HCT116 (cell line): ENCODE data around the gene FECH. TPM values are rescaled to one million over a fixed set of nuclear protein-coding genes. Genes with fewer than 3 reads are reported as not detected.

ENCODE experiments used
- ATAC-seq: fragments of 200-7000 bp; cut with Tn5 transposase; 2 replicates; pipeline ENCODE4 v1.9.1; 2020; ENCODE audit warnings: mild to moderate bottlenecking, moderate library complexity
- BruUV-seq: library from RNA; stranded (reverse); fragments of 400-500 nt; replicated peaks from 2 replicates; lab custom pipeline; 2021; lab: Mats Ljungman, UMichigan
- CTCF ChIA-PET: fragments of 300-600 bp; sonication (Branson Sonifier 250); formaldehyde crosslinking; loops from one replicate; lab custom pipeline; 2021; ENCODE audit warnings: antibody characterized with exemption; lab: Charles Lee
- POLR2A ChIA-PET: fragments of 300-600, 350-600 bp; sonication (Branson Sonifier 250); formaldehyde crosslinking; loops from one replicate; lab custom pipeline; 2021; ENCODE audit warnings: antibody characterized with exemption; lab: Charles Lee
- RAD21 ChIA-PET, 2 experiments: fragments of 300-600 bp; sonication (Branson Sonifier 250); formaldehyde crosslinking; loops; one replicate each; lab custom pipeline; 2023; ENCODE audit warnings: low total read pairs in 2 of 2; ENCODE audit not compliant: uncharacterized antibody in 2 of 2, unreplicated experiment in 2 of 2, low non-redundant PET in 1 of 2; lab: Charles Lee
- DNase-seq: peaks from one replicate; pipeline ENCODE4 v3.0.0-alpha.2; 2010; ENCODE audit warnings: low read depth, low spot score
- H2AFZ ChIP-seq: fragments of 200-600 bp; shearing (Covaris generic), sonication (generic); 2 replicates; pipeline ENCODE4 v1.6.1; 2017; ENCODE audit warnings: low read depth, mixed run types, mixed read lengths, antibody characterized with exemption, low read length; ENCODE audit not compliant: poor library complexity, severe bottlenecking
- H3K27ac ChIP-seq: 2 replicates; pipeline ENCODE4 v1.5.1; 2012; ENCODE audit warnings: low read depth, low read length
- H3K27me3 ChIP-seq: fragments of 200-600 bp; sonication (generic); 2 replicates; pipeline ENCODE4 v1.6.1; 2016; ENCODE audit warnings: mixed run types, low read length, mixed read lengths; ENCODE audit not compliant: insufficient read depth
- H3K36me3 ChIP-seq, 2 experiments: fragments of 200-500 bp in 1 of 2; fragments of 200-600 bp in 1 of 2; sonication (Bioruptor generic) in 1 of 2; sonication (generic) in 1 of 2; 2 replicates each; pipeline versions ENCODE4 v1.5.1 to v1.6.1; 2014 to 2016; ENCODE audit warnings: low read length in 2 of 2, inconsistent platforms in 1 of 2, mixed read lengths in 1 of 2, mixed run types in 1 of 2; ENCODE audit not compliant: insufficient read depth in 2 of 2, control insufficient read depth in 1 of 2
- H3K4me1 ChIP-seq, 2 experiments: fragments of 200-600 bp in 1 of 2; sonication (generic) in 1 of 2; 2 replicates each; pipeline versions ENCODE4 v1.5.1 to v1.6.1; 2012 to 2017; ENCODE audit warnings: low read length in 2 of 2, inconsistent platforms in 1 of 2, mild to moderate bottlenecking in 1 of 2, mixed read lengths in 1 of 2, mixed run types in 1 of 2, moderate library complexity in 1 of 2; ENCODE audit not compliant: insufficient read depth in 2 of 2, control insufficient read depth in 1 of 2
- H3K4me2 ChIP-seq: fragments of 200-600 bp; sonication (generic); 2 replicates; pipeline ENCODE4 v1.6.1; 2017; ENCODE audit warnings: mixed run types, low read length, mixed read lengths
- H3K4me3 ChIP-seq, 2 experiments: fragments of 200-600 bp in 1 of 2; sonication (generic) in 1 of 2; replicated peaks in 1 of 2; 2 replicates each; pipeline ENCODE4 v1.5.1; 2011 to 2016; ENCODE audit warnings: low read length in 2 of 2, control low read depth in 1 of 2, low read depth in 1 of 2, mild to moderate bottlenecking in 1 of 2, mixed read lengths in 1 of 2, mixed run types in 1 of 2
- H3K79me2 ChIP-seq: fragments of 200-600 bp; sonication (generic); 2 replicates; pipeline ENCODE4 v1.6.1; 2017; ENCODE audit warnings: mild to moderate bottlenecking, mixed run types, low read length, moderate library complexity, mixed read lengths; ENCODE audit not compliant: insufficient read depth
- H3K9ac ChIP-seq: fragments of 200-600 bp; sonication (generic); 2 replicates; pipeline ENCODE4 v1.6.1; 2016; ENCODE audit warnings: low read length, mixed read lengths
- H3K9me2 ChIP-seq: fragments of 200-600 bp; sonication (generic), shearing (Covaris generic); 2 replicates; pipeline ENCODE4 v1.6.1; 2017; ENCODE audit warnings: mixed run types, mild to moderate bottlenecking, moderate library complexity; ENCODE audit not compliant: insufficient read depth
- H3K9me3 ChIP-seq, 2 experiments: fragments of 200-500 bp in 1 of 2; fragments of 200-600 bp in 1 of 2; sonication (Bioruptor generic) in 1 of 2; sonication (generic) in 1 of 2; 2 replicates each; pipeline ENCODE4 v1.6.1; 2014 to 2017; ENCODE audit warnings: low read length in 2 of 2, mixed read lengths in 2 of 2, inconsistent platforms in 1 of 2, low read depth in 1 of 2, mild to moderate bottlenecking in 1 of 2, mixed run types in 1 of 2, moderate library complexity in 1 of 2; ENCODE audit not compliant: control insufficient read depth in 1 of 2, insufficient read depth in 1 of 2
- H4K20me1 ChIP-seq: fragments of 200-600 bp; sonication (generic), shearing (Covaris generic); 2 replicates; pipeline ENCODE4 v1.6.1; 2017; ENCODE audit warnings: mixed run types, mild to moderate bottlenecking, moderate library complexity; ENCODE audit not compliant: insufficient read depth
- EGR1 ChIP-seq: IDR thresholded peaks from 2 replicates; pipeline ENCODE4 v1.6.1; 2012; ENCODE audit warnings: low read depth
- FOSL1 ChIP-seq: IDR thresholded peaks from 2 replicates; pipeline ENCODE4 v1.6.1; 2012; ENCODE audit warnings: low read depth
- JUND ChIP-seq: IDR thresholded peaks from 2 replicates; pipeline ENCODE4 v1.6.1; 2012
- MAX ChIP-seq: IDR thresholded peaks from 2 replicates; pipeline ENCODE4 v1.6.1; 2012
- POLR2A ChIP-seq: IDR thresholded peaks from 2 replicates; pipeline ENCODE4 v1.7.0; 2011; ENCODE audit warnings: borderline replicate concordance; ENCODE audit not compliant: insufficient read depth, insufficient read length; ENCODE audit errors: extremely low read depth
- POLR2AphosphoS5 ChIP-seq: IDR thresholded peaks from 2 replicates; pipeline ENCODE4 v1.6.1; 2011; ENCODE audit warnings: mild to moderate bottlenecking, low read depth, low read length, moderate library complexity
- RAD21 ChIP-seq: IDR thresholded peaks from 2 replicates; pipeline ENCODE4 v1.6.1; 2012; ENCODE audit warnings: low read depth, mild to moderate bottlenecking
- YY1 ChIP-seq: IDR thresholded peaks from 2 replicates; pipeline ENCODE4 v1.6.1; 2011; ENCODE audit warnings: low read length, low read depth, moderate library complexity, mild to moderate bottlenecking; ENCODE audit not compliant: insufficient replicate concordance; ENCODE audit errors: extremely low read depth
- intact Hi-C: fragments of 100-400 bp; cut with micrococcal nuclease; formaldehyde crosslinking; loops from 2 replicates; pipeline ENCODE4 v1.10.0; 2022
- total RNA-seq: library from RNA; stranded (reverse); gene quantifications from one replicate; pipeline ENCODE4 v1.2.1, GENCODE V29; 2021; ENCODE audit not compliant: unreplicated experiment
- TF ChIP-seq, protein P1 (sequence below): IDR thresholded peaks from 2 replicates; pipeline ENCODE4 v1.6.1; 2012; ENCODE audit warnings: low read depth
- TF ChIP-seq, protein P2 (sequence below): IDR thresholded peaks from 2 replicates; pipeline ENCODE4 v1.6.1; 2011; ENCODE audit warnings: mild to moderate bottlenecking, low read length, moderate library complexity; ENCODE audit not compliant: insufficient replicate concordance; ENCODE audit errors: extremely low read depth

FECH gene
- total RNA-seq, 1 experiment from 2014 or later: 42.7 TPM

DNA sequence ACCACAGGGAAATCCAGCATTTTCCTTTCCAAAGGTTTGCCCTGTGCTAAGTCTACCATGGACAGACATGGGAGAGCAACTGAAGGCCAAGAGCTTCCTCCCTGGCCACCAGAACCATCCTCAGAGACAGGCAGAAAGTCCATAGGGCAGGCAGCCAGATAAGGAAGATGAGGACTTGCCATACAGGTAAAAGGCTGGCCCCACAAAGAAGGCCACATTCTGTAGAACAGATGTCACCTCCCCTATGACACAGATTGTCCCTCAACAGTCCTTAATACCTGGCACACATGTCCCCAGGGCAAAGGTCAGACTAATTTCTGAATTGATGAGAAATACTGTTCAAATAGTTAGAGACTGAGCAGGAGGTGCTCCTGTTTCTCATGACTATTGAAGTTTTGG is 52.0 kb downstream of the FECH start:
- CTCF ChIA-PET: no interaction called here
- H2AFZ ChIP-seq: no peak overlapping the region
- BruUV-seq: no TSS peak
- H3K9me3 ChIP-seq: no peaks in the 10 kb centered on the region
- intact Hi-C loops: no loop called here
- no peaks in the 10 kb centered on the region for H3K27me3 ChIP-seq
- ATAC-seq: no peak
- no peaks in the 10 kb centered on the region for H3K4me1 ChIP-seq
- no peak overlapping the region for H3K9ac ChIP-seq
- DNase-seq: no peak
- no peak overlapping the region for H3K4me2 ChIP-seq
- H3K27ac ChIP-seq: no peak overlapping the region
- no peaks in the 10 kb centered on the region for H3K79me2 ChIP-seq
- POLR2A ChIA-PET: no interaction called here
- TF ChIP-seq, protein P1, sequence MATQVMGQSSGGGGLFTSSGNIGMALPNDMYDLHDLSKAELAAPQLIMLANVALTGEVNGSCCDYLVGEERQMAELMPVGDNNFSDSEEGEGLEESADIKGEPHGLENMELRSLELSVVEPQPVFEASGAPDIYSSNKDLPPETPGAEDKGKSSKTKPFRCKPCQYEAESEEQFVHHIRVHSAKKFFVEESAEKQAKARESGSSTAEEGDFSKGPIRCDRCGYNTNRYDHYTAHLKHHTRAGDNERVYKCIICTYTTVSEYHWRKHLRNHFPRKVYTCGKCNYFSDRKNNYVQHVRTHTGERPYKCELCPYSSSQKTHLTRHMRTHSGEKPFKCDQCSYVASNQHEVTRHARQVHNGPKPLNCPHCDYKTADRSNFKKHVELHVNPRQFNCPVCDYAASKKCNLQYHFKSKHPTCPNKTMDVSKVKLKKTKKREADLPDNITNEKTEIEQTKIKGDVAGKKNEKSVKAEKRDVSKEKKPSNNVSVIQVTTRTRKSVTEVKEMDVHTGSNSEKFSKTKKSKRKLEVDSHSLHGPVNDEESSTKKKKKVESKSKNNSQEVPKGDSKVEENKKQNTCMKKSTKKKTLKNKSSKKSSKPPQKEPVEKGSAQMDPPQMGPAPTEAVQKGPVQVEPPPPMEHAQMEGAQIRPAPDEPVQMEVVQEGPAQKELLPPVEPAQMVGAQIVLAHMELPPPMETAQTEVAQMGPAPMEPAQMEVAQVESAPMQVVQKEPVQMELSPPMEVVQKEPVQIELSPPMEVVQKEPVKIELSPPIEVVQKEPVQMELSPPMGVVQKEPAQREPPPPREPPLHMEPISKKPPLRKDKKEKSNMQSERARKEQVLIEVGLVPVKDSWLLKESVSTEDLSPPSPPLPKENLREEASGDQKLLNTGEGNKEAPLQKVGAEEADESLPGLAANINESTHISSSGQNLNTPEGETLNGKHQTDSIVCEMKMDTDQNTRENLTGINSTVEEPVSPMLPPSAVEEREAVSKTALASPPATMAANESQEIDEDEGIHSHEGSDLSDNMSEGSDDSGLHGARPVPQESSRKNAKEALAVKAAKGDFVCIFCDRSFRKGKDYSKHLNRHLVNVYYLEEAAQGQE: no peak
- TF ChIP-seq POLR2A: no peak
- RAD21 ChIA-PET: no interaction called here
- H4K20me1 ChIP-seq: no peaks in the 10 kb centered on the region
- no peak overlapping the region for H3K4me3 ChIP-seq
- no peaks in the 10 kb centered on the region for H3K9me2 ChIP-seq
- no peaks in the 10 kb centered on the region for H3K36me3 ChIP-seq

DNA sequence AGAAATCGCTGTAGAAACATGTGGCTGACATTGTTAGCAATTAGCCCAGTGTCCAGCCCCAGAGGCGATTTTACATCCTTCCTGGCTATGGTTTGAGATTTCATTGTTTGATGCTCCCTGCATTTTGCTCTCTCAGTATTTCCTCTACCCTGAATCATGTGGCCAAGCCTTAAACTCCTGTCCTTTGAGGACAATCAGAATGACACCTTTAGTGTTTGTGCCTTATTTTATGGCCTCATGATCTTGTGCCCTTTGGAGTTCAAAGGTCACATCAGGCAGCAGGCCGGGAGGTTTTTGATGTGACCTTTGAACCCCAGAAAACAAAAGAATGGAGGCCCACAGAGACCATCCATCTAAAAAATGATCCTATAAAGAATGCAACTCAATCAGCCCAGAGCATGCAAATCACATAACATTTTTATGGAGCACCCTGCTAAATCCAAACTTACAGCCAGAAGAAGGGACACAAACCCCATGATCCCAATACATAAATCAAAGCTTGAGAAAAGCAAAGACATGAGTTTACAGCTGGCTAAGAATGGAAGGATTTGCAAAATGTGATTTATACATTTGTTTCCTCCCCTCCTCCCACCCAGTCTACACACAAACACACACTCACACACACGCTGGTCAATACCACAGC is 52.5 kb downstream of the FECH start:
- ChIA-PET POLR2A (no interaction called here), RAD21 (no interaction called here), CTCF (no interaction called here)
- BruUV-seq: no TSS peak
- ATAC-seq: no peak
- Histone ChIP-seq H3K27ac (no peak overlapping the region), H3K9me2 (no peaks in the 10 kb centered on the region), H3K4me3 (no peak overlapping the region), H3K9me3 (no peaks in the 10 kb centered on the region), H3K27me3 (no peaks in the 10 kb centered on the region), H2AFZ (no peak overlapping the region), H3K79me2 (no peaks in the 10 kb centered on the region), H3K4me1 (no peaks in the 10 kb centered on the region), H3K36me3 (no peaks in the 10 kb centered on the region), H3K4me2 (no peak overlapping the region), H3K9ac (no peak overlapping the region), H4K20me1 (no peaks in the 10 kb centered on the region)
- DNase-seq: no peak
- intact Hi-C loops: no loop called here
- TF ChIP-seq FOSL1: no peak
- no peak for TF ChIP-seq JUND
- no peak for TF ChIP-seq RAD21
- no peak for TF ChIP-seq MAX
- TF ChIP-seq, protein P2, sequence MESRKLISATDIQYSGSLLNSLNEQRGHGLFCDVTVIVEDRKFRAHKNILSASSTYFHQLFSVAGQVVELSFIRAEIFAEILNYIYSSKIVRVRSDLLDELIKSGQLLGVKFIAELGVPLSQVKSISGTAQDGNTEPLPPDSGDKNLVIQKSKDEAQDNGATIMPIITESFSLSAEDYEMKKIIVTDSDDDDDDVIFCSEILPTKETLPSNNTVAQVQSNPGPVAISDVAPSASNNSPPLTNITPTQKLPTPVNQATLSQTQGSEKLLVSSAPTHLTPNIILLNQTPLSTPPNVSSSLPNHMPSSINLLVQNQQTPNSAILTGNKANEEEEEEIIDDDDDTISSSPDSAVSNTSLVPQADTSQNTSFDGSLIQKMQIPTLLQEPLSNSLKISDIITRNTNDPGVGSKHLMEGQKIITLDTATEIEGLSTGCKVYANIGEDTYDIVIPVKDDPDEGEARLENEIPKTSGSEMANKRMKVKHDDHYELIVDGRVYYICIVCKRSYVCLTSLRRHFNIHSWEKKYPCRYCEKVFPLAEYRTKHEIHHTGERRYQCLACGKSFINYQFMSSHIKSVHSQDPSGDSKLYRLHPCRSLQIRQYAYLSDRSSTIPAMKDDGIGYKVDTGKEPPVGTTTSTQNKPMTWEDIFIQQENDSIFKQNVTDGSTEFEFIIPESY: no peak
- TF ChIP-seq EGR1: no peak
- TF ChIP-seq YY1: no peak
- TF ChIP-seq POLR2AphosphoS5: no peak
